ENCODE results near the gene MEIS2.

Gene MEIS2

DNA sequence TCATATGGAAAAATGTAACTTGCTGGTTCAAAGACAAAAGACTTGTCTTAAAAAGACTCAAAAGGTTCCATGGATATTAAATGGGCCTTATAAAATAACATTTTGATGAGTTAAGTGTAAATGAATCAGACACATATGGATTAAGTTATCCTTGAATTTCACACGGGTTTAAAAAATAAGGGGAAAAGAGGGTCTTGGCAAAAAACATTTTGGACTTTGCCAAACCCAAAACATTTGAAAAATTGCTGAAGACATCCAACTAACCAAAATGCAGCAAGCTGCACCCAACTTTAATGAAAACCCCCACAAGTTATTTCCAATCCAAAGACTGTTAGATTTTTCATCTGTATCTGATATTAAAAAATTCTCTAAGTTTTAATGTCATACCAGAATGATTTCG lies 200.7 kb downstream of the MEIS2 start:
- DNase-seq (ENCODE audit: low read depth): no peak

DNA sequence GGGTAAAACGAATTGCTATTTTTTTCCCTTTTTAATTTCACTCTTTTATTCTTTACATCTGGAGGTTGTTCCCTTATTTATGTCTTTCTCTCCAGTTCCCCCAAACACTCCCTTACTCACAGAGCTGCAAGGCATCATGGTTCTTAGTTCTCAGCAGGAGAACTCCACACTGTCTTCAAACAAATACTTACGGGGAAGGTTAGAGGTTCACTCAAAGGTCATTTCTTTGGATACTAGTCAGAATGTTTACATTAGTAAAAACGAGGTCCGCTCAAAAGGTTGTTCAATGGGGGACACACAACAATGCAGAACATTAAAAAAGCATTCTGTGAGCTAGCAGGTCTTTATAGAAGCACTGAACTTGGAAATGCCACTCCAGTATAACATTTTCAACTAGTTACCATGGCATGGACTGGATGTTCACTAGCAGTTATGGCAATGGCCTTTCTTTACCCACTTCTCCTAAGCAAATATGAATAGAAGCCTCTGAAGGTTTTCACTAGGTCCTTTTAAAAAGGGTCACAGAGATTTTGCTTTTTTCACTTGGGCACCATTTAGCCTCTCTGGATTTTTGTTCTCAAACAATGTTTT lies 201.7 kb downstream of the MEIS2 start:
- DNase-seq (ENCODE audit: low read depth): no peak

DNA sequence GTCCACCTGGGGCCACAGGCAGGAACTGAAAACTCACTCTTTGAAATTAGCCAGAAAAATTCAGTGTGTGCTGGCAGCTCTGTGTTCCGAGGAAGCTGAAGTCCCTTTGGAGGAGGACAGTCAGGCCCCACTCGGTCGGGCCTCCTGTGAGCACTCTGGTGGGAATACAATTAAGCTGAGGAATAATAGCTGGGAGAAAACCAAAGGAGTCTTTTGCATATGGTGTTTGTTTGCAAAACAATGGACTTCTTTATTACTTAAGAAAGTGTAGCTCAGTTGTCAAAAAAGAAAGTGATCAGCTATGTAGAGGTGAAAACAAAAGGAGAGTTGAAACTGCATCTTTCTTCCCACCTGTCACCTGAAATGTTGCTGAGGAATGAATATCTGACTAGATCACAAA lies 202.5 kb downstream of the MEIS2 start:
- DNase-seq (ENCODE audit: low read depth): no peak

DNA sequence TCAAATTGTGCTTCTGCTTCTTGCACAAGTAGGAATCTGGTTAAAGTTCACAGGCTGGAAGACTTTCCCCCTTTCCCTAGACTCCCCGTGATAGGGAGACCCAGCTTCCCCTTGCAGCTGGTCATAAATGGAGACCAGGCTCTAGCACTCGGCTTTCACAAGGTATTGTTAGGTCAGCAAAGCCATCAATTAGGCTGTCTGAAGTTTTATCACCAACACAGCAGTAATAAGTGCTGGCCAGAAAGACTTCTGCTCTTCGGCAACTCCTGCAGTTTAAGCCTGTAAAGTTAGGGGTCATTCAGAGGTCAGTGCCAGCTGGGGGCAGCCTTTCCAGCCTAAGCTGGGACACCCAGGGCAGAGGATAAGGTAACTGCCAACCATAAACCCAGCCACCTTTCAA lies 203.4 kb downstream of the MEIS2 start:
- DNase-seq (ENCODE audit: low read depth): no peak

DNA sequence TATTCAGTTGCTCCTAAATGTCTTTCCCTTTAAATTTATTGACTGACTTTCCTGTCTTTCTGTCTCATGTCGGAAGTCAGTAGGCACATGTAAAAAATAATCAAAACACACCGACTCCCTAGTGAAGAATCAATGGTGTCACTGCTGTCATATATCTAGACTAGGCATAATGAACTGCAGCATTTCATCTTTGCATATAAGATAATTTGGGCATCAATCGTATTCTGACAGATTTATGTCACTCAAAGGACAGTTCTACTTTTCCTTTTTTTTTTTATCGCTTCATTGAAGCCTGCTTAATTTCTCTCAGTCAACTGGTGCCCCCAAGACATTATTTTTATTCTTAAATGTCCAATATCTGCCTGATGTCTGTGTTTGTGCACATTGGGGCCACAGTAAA lies 206.3 kb downstream of the MEIS2 start:
- DNase-seq (ENCODE audit: low read depth): no peak

DNA sequence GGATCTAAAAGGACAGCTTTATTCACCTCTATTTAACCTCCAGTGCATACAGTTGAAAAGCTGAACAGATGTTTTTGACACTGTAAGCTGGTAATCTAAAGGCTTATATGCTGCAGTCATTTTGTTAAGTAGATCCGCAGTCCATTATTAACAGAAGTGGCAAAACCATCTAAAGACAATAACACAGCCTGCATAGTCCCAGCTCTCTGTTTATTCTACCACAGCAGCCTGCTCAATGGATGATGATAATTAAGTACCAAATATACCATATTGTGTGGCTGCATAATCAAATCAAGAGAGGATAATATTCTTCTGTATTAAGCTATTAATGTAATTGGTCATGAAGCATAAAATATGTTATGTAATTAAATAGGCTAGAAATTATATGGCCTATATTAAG lies 207.1 kb downstream of the MEIS2 start:
- no peak for DNase-seq (ENCODE audit: low read depth)

DNA sequence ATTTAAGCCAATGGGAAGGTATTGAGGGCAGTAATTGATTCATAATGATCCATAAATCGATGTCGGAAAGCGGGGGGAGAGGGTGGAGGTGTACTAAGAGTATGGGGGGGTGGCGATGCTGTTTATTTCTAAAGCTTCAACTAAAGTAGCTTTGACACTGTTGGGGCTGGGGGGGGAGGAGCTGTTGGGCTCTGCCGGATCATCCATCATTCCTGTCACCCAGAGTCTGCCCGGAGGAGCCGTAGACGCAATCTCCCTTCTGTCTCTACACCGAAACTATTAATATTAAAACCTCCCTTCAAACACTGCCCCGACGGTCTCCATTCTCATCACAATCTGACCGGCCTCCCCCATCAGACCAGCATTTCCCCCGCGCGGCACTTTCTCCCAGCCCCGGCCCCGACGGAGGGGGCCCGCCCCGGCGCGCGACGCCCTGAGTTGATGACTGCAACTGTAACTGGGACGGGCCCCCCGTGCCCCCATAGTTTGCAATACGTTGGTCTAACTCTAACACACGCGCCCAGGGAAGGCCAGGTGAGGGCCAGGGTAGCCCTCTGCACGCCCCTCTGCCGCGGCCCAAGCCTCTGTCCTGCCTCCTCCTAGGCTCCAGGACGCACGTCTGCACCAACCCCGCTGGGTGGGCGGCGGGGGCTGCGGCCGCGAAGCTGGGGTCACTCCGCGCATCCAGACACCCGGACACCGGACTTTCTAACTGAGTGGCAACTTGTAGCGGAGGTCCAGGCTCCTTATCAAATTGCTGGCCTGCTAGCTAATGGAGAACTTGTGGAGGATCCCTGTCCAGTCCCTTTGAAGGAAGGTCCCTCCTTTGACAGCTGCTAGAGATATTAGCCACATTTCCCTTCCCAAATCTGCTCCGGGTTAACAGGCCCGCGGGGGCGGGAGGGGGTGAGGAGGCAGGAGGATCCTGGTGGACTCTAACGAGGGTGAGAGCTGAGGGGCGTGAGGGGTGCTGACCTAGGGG lies 212.0 kb downstream of the MEIS2 start:
- no peak for DNase-seq (ENCODE audit: low read depth)

DNA sequence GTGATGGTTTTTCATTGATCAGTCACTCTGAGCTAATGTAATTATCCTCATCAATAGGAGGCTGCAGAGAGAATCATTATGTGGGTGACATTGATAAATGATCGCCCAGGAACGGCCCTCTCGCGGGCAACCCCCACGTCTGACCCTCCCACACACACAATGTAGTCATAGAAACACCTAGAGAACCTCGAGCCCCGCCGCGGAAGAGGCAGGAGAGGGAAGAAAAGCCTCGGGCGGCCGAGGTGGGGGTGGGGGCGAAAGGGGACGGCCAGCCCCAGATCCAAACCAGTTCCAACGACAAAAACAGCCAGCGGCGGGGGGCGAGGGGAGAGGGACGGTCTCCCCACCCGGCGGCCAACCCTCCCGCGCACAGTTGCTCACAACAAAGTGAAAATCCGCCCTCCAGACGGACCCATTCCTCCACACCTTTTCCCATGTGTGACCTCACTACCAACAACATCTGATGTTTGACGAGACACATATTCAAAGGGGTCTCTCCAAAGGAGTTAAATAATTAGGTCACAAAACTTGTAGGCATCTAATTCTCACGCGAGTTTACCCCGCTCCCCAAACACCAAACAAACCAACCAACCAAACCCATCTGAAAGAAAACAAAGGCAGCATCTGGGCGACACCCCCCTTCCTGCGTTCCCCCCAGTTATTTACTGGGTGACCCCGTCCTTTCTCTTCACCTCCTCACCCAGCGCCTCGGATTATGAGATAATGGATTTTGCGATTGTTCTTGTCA lies 213.0 kb downstream of the MEIS2 start:
- no peak for DNase-seq (ENCODE audit: low read depth)

DNA sequence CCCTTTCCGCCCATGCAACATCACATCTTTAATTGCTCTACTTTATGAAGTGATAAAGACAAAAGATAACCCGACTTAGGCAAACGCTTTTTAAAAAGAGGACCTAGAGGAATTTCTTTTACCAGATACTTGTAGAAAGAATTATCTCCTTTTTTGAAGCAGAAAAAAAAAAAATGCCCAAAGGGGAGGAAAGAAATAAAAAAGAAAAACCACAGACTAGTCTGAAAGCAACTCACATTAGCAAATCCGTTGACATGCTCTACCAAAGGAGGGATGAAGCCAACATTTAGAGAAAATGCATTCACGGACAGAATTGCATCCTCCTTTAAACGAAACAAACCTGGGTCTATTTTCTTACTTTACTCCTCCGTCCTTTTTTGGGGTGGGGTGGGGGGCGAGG lies 213.6 kb downstream of the MEIS2 start:
- DNase-seq (ENCODE audit: low read depth): no peak

DNA sequence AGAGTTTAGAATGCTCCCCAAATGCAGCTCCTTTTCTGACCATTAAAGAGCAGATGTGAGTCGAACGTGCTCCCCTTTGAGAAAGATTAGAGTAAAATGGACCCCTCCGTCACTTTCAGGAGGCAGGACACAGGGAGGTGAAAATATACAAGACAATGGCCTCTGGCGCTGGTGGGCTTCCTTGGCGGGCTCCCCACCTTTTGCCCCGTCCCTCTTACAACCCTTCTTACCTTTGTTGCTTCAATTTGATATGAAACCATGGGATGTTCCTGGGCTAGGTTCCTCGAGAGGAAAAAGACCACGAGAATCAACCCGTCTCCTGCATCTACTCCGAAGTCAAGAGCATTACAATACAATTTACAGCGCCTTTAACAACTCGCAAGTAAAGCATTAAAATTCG lies 214.2 kb downstream of the MEIS2 start:
- DNase-seq (ENCODE audit: low read depth): no peak

DNA sequence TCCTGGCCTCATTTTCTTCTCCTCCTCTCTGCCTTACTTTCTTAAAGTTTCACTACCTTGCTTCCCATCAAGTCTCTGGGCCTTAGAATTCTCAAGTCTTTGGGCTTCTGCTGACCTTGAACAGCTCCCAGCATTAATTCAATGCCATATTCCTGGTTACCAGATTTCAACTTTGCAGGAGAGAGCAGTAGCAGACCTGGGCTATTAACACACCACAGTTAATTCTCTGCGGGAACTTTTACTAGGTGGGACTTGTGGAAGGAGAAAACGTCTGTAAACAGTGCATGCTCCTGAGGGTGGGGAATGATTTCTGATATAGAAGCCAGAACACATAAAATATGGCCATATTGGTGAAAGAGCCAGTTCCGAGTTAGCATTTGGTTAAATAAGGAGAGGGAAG lies 214.6 kb downstream of the MEIS2 start:
- no peak for DNase-seq (ENCODE audit: low read depth)

DNA sequence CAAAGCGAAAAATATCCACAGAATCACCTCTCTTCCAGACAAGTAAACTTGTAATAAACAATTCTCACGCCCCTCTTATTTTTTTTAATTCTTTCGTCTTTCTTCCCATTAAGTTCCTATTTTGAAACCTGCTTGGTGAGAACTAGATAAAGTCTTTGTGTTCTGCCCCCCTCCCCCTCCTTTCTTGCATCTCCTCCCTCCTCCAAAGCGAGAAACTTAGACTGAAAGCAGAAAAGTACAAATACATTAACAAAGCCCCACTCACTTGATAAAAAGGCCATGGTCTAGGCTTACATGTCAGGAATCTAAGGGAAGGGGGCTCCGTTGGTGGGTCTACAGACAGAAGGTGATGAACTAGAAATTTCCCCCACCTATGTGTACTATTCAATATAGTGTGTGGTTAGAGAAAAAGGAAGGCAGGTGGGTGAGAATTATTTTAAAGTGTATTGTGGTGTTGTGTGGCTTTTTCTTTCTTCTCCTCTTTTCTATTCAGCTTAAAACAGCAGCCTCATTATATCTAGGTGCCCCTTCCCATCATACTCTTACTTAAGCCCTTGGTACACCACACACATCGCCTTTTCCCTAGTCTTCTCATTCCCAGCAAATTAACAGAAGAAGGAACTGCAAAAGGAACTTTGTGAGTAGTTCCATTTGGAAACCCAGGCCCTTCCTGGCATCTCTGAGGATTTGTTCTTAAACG lies 215.3 kb downstream of the MEIS2 start:
- no peak for DNase-seq (ENCODE audit: low read depth)

DNA sequence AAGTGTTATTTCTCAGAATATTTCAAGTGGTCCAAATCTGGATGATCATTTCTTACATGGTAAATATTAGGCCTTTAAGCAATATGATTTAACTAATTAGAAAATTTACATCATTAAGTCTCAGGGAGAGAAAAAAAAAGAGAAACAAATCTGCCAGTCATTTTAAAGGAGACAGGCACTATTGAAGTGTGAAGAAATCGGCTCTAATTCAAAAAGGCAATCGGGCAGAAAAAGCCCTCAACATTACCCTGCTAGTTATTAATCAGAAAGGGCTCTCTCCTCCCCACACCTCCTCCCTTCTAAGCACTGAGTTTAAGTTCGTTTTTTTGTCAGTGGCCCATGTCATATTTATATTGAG lies 215.9 kb downstream of the MEIS2 start:
- no peak for DNase-seq (ENCODE audit: low read depth)

DNA sequence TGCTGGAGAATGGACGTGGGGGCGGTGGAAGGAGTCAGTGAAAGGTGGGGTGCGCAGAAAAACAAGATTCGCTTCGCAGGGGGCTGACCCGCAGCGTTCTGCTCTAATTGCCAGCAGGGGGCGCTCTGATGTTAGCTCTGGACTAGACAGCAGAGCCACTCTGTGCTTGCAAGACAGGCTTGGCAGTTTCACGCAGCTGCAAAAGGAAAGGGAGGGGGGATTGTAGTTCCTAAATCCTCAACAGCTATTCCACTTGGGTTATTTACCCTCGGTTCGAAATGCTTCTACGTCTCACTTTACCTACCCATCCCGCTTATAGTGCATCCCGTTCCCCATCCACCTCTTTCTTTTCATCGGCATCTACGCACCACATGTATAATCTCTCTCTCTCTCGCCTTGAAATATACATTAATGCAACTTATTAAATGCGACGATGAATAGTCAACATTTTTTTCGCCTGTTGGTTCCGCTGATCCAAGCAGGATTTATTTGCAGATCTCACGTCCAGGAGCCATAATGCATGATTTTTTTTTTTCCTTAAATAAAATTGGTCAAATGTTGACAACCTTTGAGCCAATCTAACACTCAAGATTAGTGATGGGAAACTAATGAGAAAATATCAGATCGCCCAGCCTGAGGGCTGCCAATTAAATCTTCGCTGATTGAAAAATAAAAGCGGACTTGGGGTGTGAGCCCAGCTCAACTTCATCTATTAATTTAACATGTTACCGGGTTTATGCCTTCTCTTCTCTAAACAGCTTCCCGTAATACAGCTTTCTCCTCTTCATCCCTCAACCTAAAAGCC lies 216.4 kb downstream of the MEIS2 start:
- DNase-seq (ENCODE audit: low read depth): peak; percentile 80

DNA sequence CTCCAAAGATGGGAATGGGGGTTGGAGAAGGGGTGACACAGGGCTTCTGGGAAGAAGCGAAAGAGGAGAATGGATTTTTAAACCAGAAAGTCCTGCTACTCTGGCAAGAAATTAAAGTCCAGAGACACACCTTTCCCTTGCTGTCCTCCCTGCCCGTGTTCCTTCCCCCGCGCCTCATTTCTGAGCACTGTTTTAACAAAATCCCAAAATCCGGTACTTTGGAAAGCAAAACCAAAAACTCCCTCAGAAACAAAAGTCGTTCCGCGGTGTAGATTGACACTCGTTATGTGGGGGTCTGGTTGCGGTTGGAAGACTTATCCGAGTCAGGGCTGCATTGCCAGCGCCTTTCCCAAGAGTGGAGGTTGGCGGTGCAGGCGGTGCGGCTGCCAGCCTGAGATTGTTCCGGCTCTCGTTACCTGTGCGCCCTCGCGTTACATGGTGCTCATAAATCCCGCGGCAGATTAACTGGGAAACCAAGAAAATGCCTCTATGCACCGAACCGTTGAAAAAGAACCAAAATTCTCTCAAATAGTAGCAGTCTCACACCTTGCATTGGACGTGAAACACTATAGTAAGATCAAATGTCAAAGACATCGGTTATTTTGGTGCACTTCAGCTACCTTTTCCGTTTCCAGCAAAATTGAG lies 217.7 kb downstream of the MEIS2 start:
- DNase-seq (ENCODE audit: low read depth): no peak

DNA sequence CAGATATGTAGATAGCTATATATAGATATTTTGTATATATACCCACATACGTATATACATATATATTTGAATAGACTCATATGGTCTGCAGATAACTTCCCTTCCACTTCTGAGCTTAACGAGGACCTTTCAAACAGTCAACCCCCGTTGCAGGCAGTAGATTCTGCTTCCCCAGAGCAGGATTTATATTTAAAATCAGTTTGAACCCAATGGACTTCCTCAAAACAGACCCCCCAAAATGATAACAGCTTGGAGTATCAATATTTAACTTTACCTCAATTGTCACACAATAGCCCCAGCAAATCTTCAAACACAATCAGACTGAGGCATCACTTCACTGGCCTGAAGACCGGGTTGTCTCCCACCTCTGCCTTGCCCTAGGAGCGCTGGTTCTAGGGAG lies 218.3 kb downstream of the MEIS2 start:
- no peak for DNase-seq (ENCODE audit: low read depth)

DNA sequence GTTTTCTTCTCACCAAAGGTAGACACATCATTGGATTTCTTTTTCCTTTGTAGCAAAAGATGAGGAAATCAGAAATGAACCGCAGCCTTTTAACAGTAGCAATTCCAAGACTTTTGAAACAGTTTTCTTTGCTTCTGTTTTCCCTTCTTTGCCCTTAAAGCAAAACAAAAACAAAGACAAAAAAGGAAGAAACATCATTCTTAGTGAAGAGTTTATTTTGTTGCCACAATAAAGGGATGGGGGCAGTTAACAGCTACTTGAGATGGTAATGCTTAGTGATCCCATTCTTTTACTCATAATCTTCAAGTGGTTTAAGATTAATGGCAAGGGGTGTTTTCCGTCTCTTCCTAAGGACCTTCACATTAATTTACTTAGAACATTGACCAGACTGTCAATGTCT lies 218.8 kb downstream of the MEIS2 start:
- no peak for DNase-seq (ENCODE audit: low read depth)

DNA sequence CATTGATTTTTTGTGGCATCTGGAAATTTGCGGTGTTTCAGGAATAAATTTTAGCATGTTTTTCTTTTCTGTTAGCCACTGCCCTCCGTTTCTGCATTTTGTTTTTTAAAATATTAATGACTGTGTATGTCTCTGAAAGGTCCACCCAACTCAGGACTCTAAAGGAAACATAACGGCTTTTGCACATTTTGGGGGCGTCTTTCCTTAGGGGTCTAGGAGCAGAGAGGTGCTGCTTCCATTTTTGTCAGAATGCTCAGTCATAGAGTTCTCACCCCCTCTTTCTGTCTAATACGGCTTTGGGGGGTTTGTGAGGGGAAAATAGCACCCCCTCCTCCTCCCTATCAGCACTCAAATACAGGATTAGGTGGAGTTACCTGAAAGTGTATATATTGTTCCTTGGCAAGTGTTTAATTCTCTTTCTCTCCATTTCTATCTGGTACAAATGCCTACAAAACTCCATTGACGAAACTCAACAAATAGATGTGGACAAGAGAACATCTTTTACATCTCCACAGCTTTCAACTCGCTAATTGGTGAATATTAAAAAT lies 219.4 kb downstream of the MEIS2 start:
- no peak for DNase-seq (ENCODE audit: low read depth)

DNA sequence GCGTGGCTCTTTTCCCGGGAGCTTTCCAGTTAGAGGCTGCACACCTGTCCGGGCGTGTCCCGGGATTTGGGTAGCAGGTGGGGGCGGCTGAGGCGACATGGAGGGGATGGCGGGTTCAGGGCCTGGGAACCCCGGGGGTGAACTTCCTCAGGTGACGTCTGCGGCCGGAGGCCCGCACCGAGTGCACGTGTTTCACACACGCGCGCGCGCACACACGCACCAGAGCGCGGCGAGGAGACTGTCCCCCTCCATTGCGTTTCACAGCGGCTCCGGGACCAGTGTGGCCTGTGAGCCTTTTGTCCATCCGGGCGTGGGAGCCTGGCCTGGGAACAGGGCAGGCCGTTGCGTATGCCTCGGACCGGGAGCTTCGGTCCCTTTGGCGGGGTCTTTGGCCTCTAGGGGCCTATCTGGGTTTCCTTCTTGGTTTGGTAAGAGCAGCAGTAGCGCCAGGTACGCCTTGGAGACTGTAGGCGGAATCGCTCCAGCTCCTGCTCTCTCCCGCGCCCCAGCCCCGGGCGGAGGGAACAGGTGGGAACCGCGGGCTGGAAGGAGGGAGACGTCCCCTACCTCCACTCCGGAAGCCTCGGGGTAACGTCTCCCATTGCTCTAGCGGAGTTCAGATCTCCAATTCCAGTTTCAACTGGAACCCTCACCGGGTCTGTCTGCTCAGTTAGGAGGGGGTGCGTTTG lies 220.0 kb downstream of the MEIS2 start:
- no peak for DNase-seq (ENCODE audit: low read depth)

DNA sequence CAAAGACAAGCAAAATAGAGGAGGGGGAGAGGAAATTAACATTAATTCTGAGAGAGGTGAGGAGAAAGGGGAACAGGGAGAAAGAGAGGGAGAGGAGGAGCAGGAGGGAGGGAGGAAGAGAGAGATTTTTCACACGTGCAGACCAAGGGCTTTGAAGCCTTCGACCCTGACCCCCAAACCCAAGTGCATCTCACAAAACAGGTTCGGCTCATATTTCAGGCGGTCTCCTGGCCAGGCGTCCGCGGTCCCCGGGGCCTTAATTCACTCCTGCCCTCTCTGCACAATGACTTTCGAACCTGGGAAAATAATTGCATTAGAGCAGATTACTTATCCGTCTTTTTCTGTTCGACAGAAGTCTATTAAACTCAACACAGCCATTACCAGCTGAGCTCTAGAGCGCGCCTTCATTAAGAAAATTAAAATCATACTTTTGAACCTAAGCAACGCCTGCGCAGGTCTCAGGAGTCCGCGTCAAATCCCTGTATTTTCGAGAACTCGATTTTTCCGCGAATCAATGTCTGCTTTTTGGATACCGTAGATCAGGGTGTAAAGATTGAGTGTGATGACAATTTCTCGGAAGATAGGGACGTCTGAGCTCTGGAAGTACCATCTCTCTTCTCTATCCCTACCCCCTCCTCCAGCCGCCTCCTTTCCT lies 220.7 kb downstream of the MEIS2 start:
- DNase-seq (ENCODE audit: low read depth): no peak

Measured in fibroblast of gingiva (primary cell).